Spleen (tissue), 11 donors: ENCODE results near the gene KCNT1. TPM values are rescaled to one million over a fixed set of nuclear protein-coding genes. Genes with fewer than 3 reads are reported as not detected.

Experiments
- DNase-seq: peaks from one replicate; pipeline ENCODE4 v3.0.0-alpha.2; 2020
- H3K27ac ChIP-seq, 8 donors: fragments of 200-600 bp; sonication (generic) in 7 of 8; 1 replicate in 4 of 8; 2 replicates in 4 of 8; pipeline versions ENCODE4 v1.5.0 to v1.8.0; 2016 to 2021; ENCODE audit warnings: inconsistent platforms in 4 of 8, mild to moderate bottlenecking in 4 of 8, moderate library complexity in 1 of 8
- H3K27me3 ChIP-seq, 7 donors: fragments of 200-600 bp; sonication (generic) in 6 of 7; replicated peaks in 1 of 7; 1 replicate in 4 of 7; 2 replicates in 3 of 7; pipeline versions ENCODE4 v1.5.0 to v1.8.0; 2016 to 2021; ENCODE audit warnings: inconsistent platforms in 3 of 7, mild to moderate bottlenecking in 1 of 7
- H3K36me3 ChIP-seq, 6 donors: fragments of 200-600 bp; sonication (generic) in 5 of 6; 1 replicate in 4 of 6; 2 replicates in 2 of 6; pipeline versions ENCODE4 v1.5.0 to v1.8.0; 2016 to 2021; ENCODE audit warnings: inconsistent platforms in 2 of 6
- H3K4me1 ChIP-seq, 6 donors: fragments of 200-600 bp; sonication (generic) in 5 of 6; 1 replicate in 3 of 6; 2 replicates in 3 of 6; pipeline versions ENCODE4 v1.5.0 to v1.8.0; 2016 to 2021; ENCODE audit warnings: inconsistent platforms in 3 of 6
- H3K4me3 ChIP-seq, 8 donors: fragments of 200-600 bp; sonication (generic) in 7 of 8; 1 replicate in 4 of 8; 2 replicates in 4 of 8; pipeline versions ENCODE4 v1.5.0 to v1.8.0; 2016 to 2021; ENCODE audit warnings: inconsistent platforms in 4 of 8, mild to moderate bottlenecking in 4 of 8, moderate library complexity in 2 of 8
- H3K9me3 ChIP-seq, 8 donors: fragments of 200-600 bp; sonication (generic) in 7 of 8; 1 replicate in 4 of 8; 2 replicates in 4 of 8; pipeline versions ENCODE4 v1.5.0 to v1.8.0; 2016 to 2021; ENCODE audit warnings: inconsistent platforms in 4 of 8
- POLR2A ChIP-seq, 3 donors: fragments of 450-650 bp; IDR thresholded peaks; one replicate each; pipeline ENCODE4 v1.5.1; 2017; ENCODE audit warnings: antibody characterized with exemption in 3 of 3, mild to moderate bottlenecking in 1 of 3
- POLR2AphosphoS5 ChIP-seq, 3 donors: sonication (generic); formaldehyde crosslinking; IDR thresholded peaks; one replicate each; pipeline ENCODE4 v1.5.1; 2017; ENCODE audit warnings: antibody characterized with exemption in 3 of 3
- WGBS, 5 donors: extraction: QIAGEN DNeasy Blood & Tissue Kit in 3 of 5; methylation state at CpG; one replicate each; pipeline versions ENCODE4 v1.1.5 to v1.1.7; 2013 to 2018; 5-methylcytosine and 5-hydroxymethylcytosine counted together
- intact Hi-C: fragments of 100-400 bp; cut with DNase I; formaldehyde crosslinking; loops from one replicate; pipeline ENCODE4 v1.15.0; 2023; ENCODE audit warnings: low total_unique reads
- polyA plus RNA-seq, 3 donors: library from polyadenylated mRNA; stranded (reverse); fragments of 200-250 nt; gene quantifications; one replicate each; pipeline ENCODE4 v1.2.1, GENCODE V29; 2013
- total RNA-seq, 7 donors: library from RNA; depleted of rRNA in 3 of 7; stranded (reverse); fragments of >200 nt in 3 of 7; fragmentation: NEBNext Ultra II Directional in 4 of 7; extraction: Animal tissue kit (Norgen Biotek cat#: 25700) in 4 of 7; gene quantifications; one replicate each; pipeline versions ENCODE4 v1.1.0 to v1.2.1, GENCODE V29; 2016 to 2021
- TF ChIP-seq, protein P1 (sequence below), 11 experiments: fragments of 200-600 bp in 7 of 11; fragments of 450-650 bp in 4 of 11; sonication (generic) in 4 of 11; IDR thresholded peaks in 8 of 11; conservative IDR thresholded peaks in 3 of 11; 1 replicate in 7 of 11; 2 replicates in 4 of 11; pipeline versions ENCODE4 v1.4.0 to v1.8.0; 2016 to 2021; ENCODE audit warnings: antibody characterized with exemption in 11 of 11, inconsistent platforms in 4 of 11, mild to moderate bottlenecking in 1 of 11
- donor health status: healthy with polysubstance abuse.
- donor health status: DM: no; HTN: no; CAD: no; lungs with moderate emphysema.
- donor health status: DM: no; HTN: no; CAD: no.
- donor health status: Bipolar disorder and iron deficiency.
- donor health status: healthy.
- donor health status: DM: no; HTN: no; CAD: no.
- donor health status: DM: yes; HTN: yes; CAD: no.

Gene KCNT1
- total and polyA plus RNA-seq, 10 donors: 1.0 to 41.5 (median 19.8) TPM

DNA sequence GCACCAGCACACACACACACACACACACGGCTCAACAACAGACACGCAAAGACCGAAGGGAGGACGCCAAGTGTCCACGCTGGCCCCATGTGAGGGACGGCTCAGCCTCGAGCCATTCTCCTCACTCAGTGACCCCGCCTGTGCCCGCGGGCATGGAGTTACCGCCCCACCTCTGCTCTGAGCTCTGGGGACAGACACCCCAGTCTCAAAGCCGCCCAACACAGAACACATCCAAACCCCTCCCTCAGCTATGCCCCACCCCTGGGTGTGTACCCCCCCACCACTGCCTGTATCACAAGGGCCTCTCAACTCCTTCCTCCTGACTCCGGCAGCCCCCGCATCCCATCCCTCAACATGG lies 124.2 kb downstream of the KCNT1 start:
- no peak for DNase-seq
- peaks cover 5 to 88% (median 45%) of the 10 kb centered on the region in 6 donors for H3K36me3 ChIP-seq
- intact Hi-C loops: no loop called here

DNA sequence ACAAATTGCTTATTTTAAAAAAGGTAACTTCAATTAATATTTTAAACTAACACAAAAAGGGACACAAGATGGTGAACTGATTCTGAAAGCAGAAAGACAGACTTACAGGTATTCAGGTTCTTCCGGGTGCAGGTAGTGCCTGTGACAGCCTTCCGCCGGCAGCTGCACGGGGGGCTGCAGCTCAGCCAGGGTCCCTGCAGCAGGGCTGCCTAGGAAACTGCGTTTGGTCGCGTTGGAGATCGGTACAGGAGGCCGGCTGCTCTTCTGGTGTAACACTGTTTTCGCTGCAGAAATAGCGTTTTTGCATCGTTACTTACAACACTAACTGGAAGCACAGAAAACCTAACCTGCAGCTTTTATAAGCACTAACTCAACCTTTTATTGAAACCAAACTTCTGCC lies 125.3 kb downstream of the KCNT1 start:
- Histone ChIP-seq H3K27me3 (no peaks in the 10 kb centered on the region), H3K9me3 (peaks cover 0 to 23% (median 17%) of the 10 kb centered on the region in 8 donors), H3K36me3 (peaks cover 5 to 76% (median 34%) of the 10 kb centered on the region in 6 donors), H3K27ac (no peak overlapping the region), H3K4me3 (no peak overlapping the region), H3K4me1 (no peaks in the 10 kb centered on the region)
- TF ChIP-seq, protein P1, sequence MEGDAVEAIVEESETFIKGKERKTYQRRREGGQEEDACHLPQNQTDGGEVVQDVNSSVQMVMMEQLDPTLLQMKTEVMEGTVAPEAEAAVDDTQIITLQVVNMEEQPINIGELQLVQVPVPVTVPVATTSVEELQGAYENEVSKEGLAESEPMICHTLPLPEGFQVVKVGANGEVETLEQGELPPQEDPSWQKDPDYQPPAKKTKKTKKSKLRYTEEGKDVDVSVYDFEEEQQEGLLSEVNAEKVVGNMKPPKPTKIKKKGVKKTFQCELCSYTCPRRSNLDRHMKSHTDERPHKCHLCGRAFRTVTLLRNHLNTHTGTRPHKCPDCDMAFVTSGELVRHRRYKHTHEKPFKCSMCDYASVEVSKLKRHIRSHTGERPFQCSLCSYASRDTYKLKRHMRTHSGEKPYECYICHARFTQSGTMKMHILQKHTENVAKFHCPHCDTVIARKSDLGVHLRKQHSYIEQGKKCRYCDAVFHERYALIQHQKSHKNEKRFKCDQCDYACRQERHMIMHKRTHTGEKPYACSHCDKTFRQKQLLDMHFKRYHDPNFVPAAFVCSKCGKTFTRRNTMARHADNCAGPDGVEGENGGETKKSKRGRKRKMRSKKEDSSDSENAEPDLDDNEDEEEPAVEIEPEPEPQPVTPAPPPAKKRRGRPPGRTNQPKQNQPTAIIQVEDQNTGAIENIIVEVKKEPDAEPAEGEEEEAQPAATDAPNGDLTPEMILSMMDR (IDR thresholded peaks at IDR 0.05 in 8 of 11, conservative IDR thresholded peaks at IDR 0.05 in 3 of 11): no peak
- TF ChIP-seq POLR2A (IDR thresholded peaks at IDR 0.05) (no peak), POLR2AphosphoS5 (IDR thresholded peaks at IDR 0.05) (no peak)
- intact Hi-C loops: no loop called here
- WGBS, 5 donors: 94 to 99% (median 97%) methylated on average over 12 of the region's 12 CpGs
- no peak for DNase-seq

More for the DNA sequence above, 124.2 kb downstream of the KCNT1 start:
- peaks cover 0 to 23% (median 17%) of the 10 kb centered on the region in 8 donors for H3K9me3 ChIP-seq
- H3K27ac ChIP-seq: no peak overlapping the region
- H3K4me1 ChIP-seq: no peaks in the 10 kb centered on the region
- TF ChIP-seq POLR2AphosphoS5 (IDR thresholded peaks at IDR 0.05): no peak
- no peak for TF ChIP-seq POLR2A (IDR thresholded peaks at IDR 0.05)
- TF ChIP-seq, protein P1 (IDR thresholded peaks at IDR 0.05 in 8 of 11, conservative IDR thresholded peaks at IDR 0.05 in 3 of 11): no peak
- no peaks in the 10 kb centered on the region for H3K27me3 ChIP-seq
- 95 to 98% (median 96%) methylated on average over 8 to 14 of the region's 14 CpGs for WGBS, 5 donors
- H3K4me3 ChIP-seq: no peak overlapping the region

DNA sequence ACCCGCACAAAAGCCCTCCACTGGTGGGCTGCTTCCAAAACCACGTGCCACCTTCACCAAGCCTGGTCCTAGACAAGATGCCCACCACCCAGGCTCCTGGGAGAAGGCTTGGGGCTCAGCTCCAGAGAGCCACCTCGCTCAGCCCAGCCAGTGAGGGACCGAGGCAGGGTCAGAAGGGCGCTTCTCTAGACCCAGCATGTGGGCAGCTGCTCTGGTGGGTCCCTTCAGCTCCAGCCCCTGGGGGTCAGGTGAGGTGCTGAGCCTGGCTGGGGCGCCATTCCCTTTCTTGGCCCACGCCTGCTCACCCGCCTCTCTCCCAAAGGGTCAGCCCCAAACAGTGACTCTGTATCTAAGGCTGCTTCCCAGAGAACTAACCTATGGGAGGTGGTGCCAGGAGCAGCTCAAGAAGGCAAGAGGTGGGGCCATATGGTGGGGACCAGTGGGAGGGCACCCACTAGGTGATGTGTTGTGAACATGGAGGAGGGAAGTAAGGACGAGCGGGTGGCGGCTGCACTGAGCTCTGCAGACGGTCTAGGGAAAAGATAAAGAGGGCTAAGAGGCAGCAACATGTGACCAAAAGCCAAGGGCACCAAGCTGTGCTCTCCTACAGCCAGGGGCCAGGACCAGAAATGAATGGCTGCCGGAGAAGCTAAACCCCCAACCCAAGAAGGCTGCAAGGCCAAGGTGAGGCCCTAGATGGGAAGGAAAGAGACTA lies 126.0 kb downstream of the KCNT1 start:
- Histone ChIP-seq H3K36me3 (peaks cover 5 to 69% (median 27%) of the 10 kb centered on the region in 6 donors), H3K4me3 (no peak overlapping the region), H3K27me3 (no peaks in the 10 kb centered on the region), H3K9me3 (peaks cover 0 to 23% (median 17%) of the 10 kb centered on the region in 8 donors), H3K27ac (no peak overlapping the region), H3K4me1 (no peaks in the 10 kb centered on the region)
- no peak for DNase-seq
- intact Hi-C loops: no loop called here
- no peak for TF ChIP-seq POLR2A (IDR thresholded peaks at IDR 0.05)
- TF ChIP-seq, protein P1 (IDR thresholded peaks at IDR 0.05 in 8 of 11, conservative IDR thresholded peaks at IDR 0.05 in 3 of 11): no peak
- no peak for TF ChIP-seq POLR2AphosphoS5 (IDR thresholded peaks at IDR 0.05)
- WGBS, 5 donors: 95 to 97% (median 96%) methylated on average over 11 to 13 of the region's 13 CpGs

DNA sequence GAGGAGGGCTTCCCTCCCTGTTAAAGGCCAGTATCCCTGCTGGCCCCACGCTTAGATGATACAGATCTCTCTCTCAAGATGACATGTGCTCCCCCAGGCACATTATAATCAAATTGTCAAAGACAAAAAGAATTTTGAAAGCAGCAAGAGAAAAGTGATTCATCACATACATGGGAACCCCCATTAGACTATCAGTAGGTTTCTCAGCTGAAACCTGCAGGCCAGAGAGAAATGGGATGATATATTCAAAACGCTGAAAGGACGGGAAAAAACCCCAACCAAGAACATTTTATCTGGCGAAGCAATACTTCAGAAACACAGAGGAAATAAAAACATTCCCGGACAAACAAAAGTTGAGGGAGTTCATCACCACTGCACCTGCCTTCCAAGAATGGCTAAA lies 126.7 kb downstream of the KCNT1 start:
- Histone ChIP-seq H3K4me3 (no peak overlapping the region), H3K27ac (no peak overlapping the region), H3K9me3 (peaks cover 0 to 23% (median 17%) of the 10 kb centered on the region in 8 donors), H3K27me3 (no peaks in the 10 kb centered on the region), H3K36me3 (peaks cover 5 to 63% (median 20%) of the 10 kb centered on the region in 6 donors), H3K4me1 (no peaks in the 10 kb centered on the region)
- 91 to 99% (median 96%) methylated on average over 5 of the region's 5 CpGs for WGBS, 5 donors
- intact Hi-C loops: no loop called here
- no peak for DNase-seq
- TF ChIP-seq POLR2AphosphoS5 (IDR thresholded peaks at IDR 0.05): no peak
- TF ChIP-seq, protein P1 (IDR thresholded peaks at IDR 0.05 in 8 of 11, conservative IDR thresholded peaks at IDR 0.05 in 3 of 11): no peak
- no peak for TF ChIP-seq POLR2A (IDR thresholded peaks at IDR 0.05)
